Endothelial cell of umbilical vein (primary cell): Measurements from ENCODE around the gene INTS11. TPM values are rescaled to one million over a fixed set of nuclear protein-coding genes. Genes with fewer than 3 reads are reported as not detected.
A peak's percentile ranks its signal among the peaks of the same experiment; 100 is the strongest.

ENCODE experiments used
- BruUV-seq: library from RNA; stranded (reverse); fragments of 400-500 nt; replicated peaks from 2 replicates; lab custom pipeline; 2021; lab: Mats Ljungman, UMichigan
- CTCF ChIA-PET: fragments of 300-600, 350-600 bp; sonication (Branson Sonifier 250); formaldehyde crosslinking; loops from one replicate; lab custom pipeline; 2021; ENCODE audit warnings: antibody characterized with exemption, inconsistent platforms; lab: Charles Lee
- POLR2A ChIA-PET: fragments of 300-600, 350-600 bp; sonication (Branson Sonifier 250); formaldehyde crosslinking; loops from one replicate; lab custom pipeline; 2021; ENCODE audit warnings: antibody characterized with exemption, inconsistent platforms; lab: Charles Lee
- DNase-seq: peaks from one replicate; pipeline ENCODE4 v3.0.0-alpha.2; 2011; ENCODE audit warnings: low read depth, low spot score
- FAIRE-seq: peaks from 2 replicates; lab custom pipeline; 2011; peaks lifted over from hg19 to GRCh38; lab: Jason Lieb, UNC
- H2AFZ ChIP-seq: 2 replicates; pipeline ENCODE4 v1.6.0; 2012; ENCODE audit warnings: low read depth, low read length, control low read depth, inconsistent platforms
- H3K27ac ChIP-seq: 2 replicates; pipeline ENCODE4 v1.5.1; 2011; ENCODE audit warnings: low read depth, mild to moderate bottlenecking, control low read depth, low read length, moderate library complexity; ENCODE audit not compliant: insufficient read depth
- H3K27me3 ChIP-seq, 2 experiments: 2 replicates each; pipeline versions ENCODE4 v1.6.0 to v1.6.1; 2011; ENCODE audit warnings: low read length in 2 of 2, mixed read lengths in 1 of 2; ENCODE audit not compliant: control insufficient read depth in 2 of 2, insufficient read depth in 2 of 2
- H3K36me3 ChIP-seq, 2 experiments: 2 replicates in 1 of 2; 3 replicates in 1 of 2; pipeline ENCODE4 v1.5.1; 2011; ENCODE audit warnings: low read length in 2 of 2, mild to moderate bottlenecking in 1 of 2, moderate library complexity in 1 of 2; ENCODE audit not compliant: control insufficient read depth in 2 of 2, insufficient read depth in 2 of 2; ENCODE audit errors: extremely low read depth in 1 of 2
- H3K4me1 ChIP-seq: 3 replicates; pipeline ENCODE4 v1.5.1; 2011; ENCODE audit warnings: mild to moderate bottlenecking, low read length; ENCODE audit not compliant: control insufficient read depth, insufficient read depth; ENCODE audit errors: extremely low read depth
- H3K4me2 ChIP-seq: 2 replicates; pipeline ENCODE4 v1.6.1; 2011; ENCODE audit warnings: low read length, control low read depth, mixed read lengths; ENCODE audit not compliant: insufficient read depth
- H3K4me3 ChIP-seq, 3 experiments: fragments of 200-600 bp in 1 of 3; sonication (generic), shearing (Covaris generic) in 1 of 3; replicated peaks in 1 of 3; 2 replicates each; pipeline ENCODE4 v1.5.1; 2011 to 2016; ENCODE audit warnings: control low read depth in 3 of 3, low read length in 3 of 3, mild to moderate bottlenecking in 2 of 3, inconsistent platforms in 1 of 3, low read depth in 1 of 3, moderate library complexity in 1 of 3; ENCODE audit not compliant: insufficient read depth in 1 of 3
- H3K79me2 ChIP-seq: 2 replicates; pipeline ENCODE4 v1.6.0; 2012; ENCODE audit warnings: low read length, inconsistent platforms; ENCODE audit not compliant: control insufficient read depth, insufficient read depth
- H3K9ac ChIP-seq: replicated peaks from 2 replicates; pipeline ENCODE3; 2011; ENCODE audit warnings: low read length, control low read depth; ENCODE audit not compliant: insufficient read depth; ENCODE audit errors: extremely low read depth
- H3K9me1 ChIP-seq: replicated peaks from 3 replicates; pipeline ENCODE4 v1.6.0; 2011; ENCODE audit warnings: mild to moderate bottlenecking, low read length; ENCODE audit not compliant: control insufficient read depth, insufficient read depth; ENCODE audit errors: extremely low read depth
- H3K9me3 ChIP-seq: replicated peaks from 2 replicates; pipeline ENCODE4 v1.5.1; 2012; ENCODE audit warnings: low read length, inconsistent platforms; ENCODE audit not compliant: control insufficient read depth, insufficient read depth
- H4K20me1 ChIP-seq: replicated peaks from 2 replicates; pipeline ENCODE3; 2011; ENCODE audit warnings: mild to moderate bottlenecking, low read length; ENCODE audit not compliant: control insufficient read depth, insufficient read depth; ENCODE audit errors: extremely low read depth
- CTCF ChIP-seq, 2 donors: IDR thresholded peaks; 1 replicate in 1 of 2; 2 replicates in 1 of 2; pipeline ENCODE4 v1.5.1; 2011; ENCODE audit warnings: low read length in 2 of 2, mild to moderate bottlenecking in 2 of 2, moderate library complexity in 2 of 2, control low read depth in 1 of 2, inconsistent platforms in 1 of 2, low read depth in 1 of 2; ENCODE audit not compliant: insufficient read depth in 1 of 2; ENCODE audit errors: extremely low read depth in 1 of 2
- EZH2 ChIP-seq: IDR thresholded peaks from 2 replicates; pipeline ENCODE4 v1.6.1; 2012; ENCODE audit warnings: borderline replicate concordance, low read depth, mild to moderate bottlenecking, moderate library complexity, low read length, inconsistent platforms; ENCODE audit not compliant: severe bottlenecking
- FOS ChIP-seq: IDR thresholded peaks from 2 replicates; pipeline ENCODE4 v1.6.1; 2011; ENCODE audit warnings: mild to moderate bottlenecking, low read length, moderate library complexity, borderline replicate concordance; ENCODE audit not compliant: insufficient read depth
- GATA2 ChIP-seq: IDR thresholded peaks from 2 replicates; pipeline ENCODE4 v1.7.0; 2011; ENCODE audit warnings: low read depth, mild to moderate bottlenecking, moderate library complexity, mixed read lengths, low read length; ENCODE audit not compliant: insufficient read length, insufficient read depth
- MYC ChIP-seq: IDR thresholded peaks from one replicate; pipeline ENCODE4 v1.6.1; 2011; ENCODE audit warnings: mild to moderate bottlenecking, low read depth, low read length
- POLR2A ChIP-seq: IDR thresholded peaks from 2 replicates; pipeline ENCODE4 v1.6.1; 2012; ENCODE audit warnings: low read depth, mild to moderate bottlenecking, control low read depth, low read length
- POLR2AphosphoS5 ChIP-seq: IDR thresholded peaks from 2 replicates; pipeline ENCODE4 v1.6.1; 2012; ENCODE audit warnings: low read depth, mild to moderate bottlenecking, control low read depth, low read length, moderate library complexity; ENCODE audit not compliant: insufficient read depth
- dilution Hi-C: fragments of 300-500 bp; cut with MboI; formaldehyde crosslinking; loops from one replicate; pipeline ENCODE4 v1.15.0; 2019; ENCODE audit warnings: low sequenced_read_pairs; ENCODE audit not compliant: extremely low pct_ligation_motif_present
- intact Hi-C: fragments of 100-400 bp; cut with micrococcal nuclease; formaldehyde crosslinking; loops from one replicate; pipeline ENCODE4 v1.10.0; 2022
- polyA plus RNA-seq, 4 experiments: library from polyadenylated mRNA; depleted of rRNA in 3 of 4; stranded (reverse) in 3 of 4; unstranded in 1 of 4; fragments of >200 nt; gene quantifications; 2 replicates each; pipeline versions ENCODE4 v1.2.1 to v1.2.3, GENCODE V29; 2011 to 2012; ENCODE audit warnings: missing spikeins in 1 of 4
- total RNA-seq: library from RNA; stranded (reverse); gene quantifications from 2 replicates; pipeline ENCODE4 v1.2.3, GENCODE V29; 2021

INTS11 gene
- total and polyA plus RNA-seq, 2 donors (not counting 3 experiments of a cell fraction or from before 2014, with no cell fraction given) = 132 to 222 TPM

- no peaks in the 10 kb centered on the region for H3K27me3 ChIP-seq
- BruUV-seq = no TSS peak
- FAIRE-seq (peak; percentile 78), DNase-seq (peak; percentile 84)
- H3K4me3 ChIP-seq = peak within 1 kb of the TSS; percentile 47 to 72 (median 64)
- H2AFZ ChIP-seq = peak within 1 kb of the TSS; percentile 89
- H3K36me3 ChIP-seq = no peaks in the 10 kb centered on the region
- intact Hi-C loops (loop anchor here (1.0 to 5.0 kb wide), 5 partner anchors 17 to 261 kb away; partner anchors contain the start of genes C1QTNF12, ISG15 and PUSL1), dilution Hi-C loops (no loop called here)
- no peaks in the 10 kb centered on the region for H3K9me1 ChIP-seq
- POLR2A ChIA-PET = interaction anchor here (0.6 kb wide), 2 partner anchors 69 to 342 kb away, joined by 3 to 5 read pairs; partner anchors contain the start of gene MIB2
- H3K27ac ChIP-seq = peak within 1 kb of the TSS; percentile 69
- H3K9ac ChIP-seq = peak within 1 kb of the TSS; percentile 90
- peaks cover 24% of the 10 kb centered on the region for H3K4me1 ChIP-seq
- peak; percentile 96 for TF ChIP-seq POLR2AphosphoS5
- TF ChIP-seq FOS = no peak
- TF ChIP-seq POLR2A = peak; percentile 84
- TF ChIP-seq GATA2 = no peak
- TF ChIP-seq CTCF (IDR thresholded peaks at IDR 0.05; ENCODE audit: extremely low read depth in 1 of 2, insufficient read depth in 1 of 2, low read depth in 1 of 2, low read length in 2 of 2) = peak in 1 of 2 donors; percentile 3
- no peak for TF ChIP-seq EZH2
- no peak for TF ChIP-seq MYC
- H3K4me2 ChIP-seq = peak within 1 kb of the TSS; percentile 71
- H4K20me1 ChIP-seq = no peaks in the 10 kb centered on the region
- H3K79me2 ChIP-seq = peaks cover 39% of the 10 kb centered on the region
- CTCF ChIA-PET = interaction anchor here (0.6 to 2.1 kb wide), 9 partner anchors 8 to 255 kb away, joined by 3 to 11 read pairs (median 3); no protein-coding TSS in a partner anchor
- no peaks in the 10 kb centered on the region for H3K9me3 ChIP-seq
These were observed 50.8 kb downstream of the INTS11 start, which contains the start of gene UBE2J2 for GRCh38 chr1:1273512-1274298. UBE2J2 (minus strand) TSS chr1:1273854; CDS start chr1:1267992, 5,862 bp downstream.
